Measurements from ENCODE around the gene ASAP3. TPM values are rescaled to one million over a fixed set of nuclear protein-coding genes. Genes with fewer than 3 reads are reported as not detected.

The ASAP3 gene
- total RNA-seq, 1 donor from 2014 or later, result 33.5 TPM

- no peaks in the 10 kb centered on the region for H3K9me3 ChIP-seq (ENCODE audit: insufficient read depth, low read depth, low read length)
- no peaks in the 10 kb centered on the region for H3K9me3 Mint-ChIP-seq (ENCODE audit: unreplicated experiment)
- H4K20me1 ChIP-seq (ENCODE audit: insufficient read depth, low read length), result peaks cover 59% of the 10 kb centered on the region
- H3K27ac ChIP-seq (ENCODE audit: low read depth, low read length), result no peak overlapping the region
- no peak overlapping the region for H2AFZ ChIP-seq (ENCODE audit: low read depth, low read length)
- H3K79me2 ChIP-seq (ENCODE audit: insufficient read depth, low read length), result peaks cover 10% of the 10 kb centered on the region
- H3K27ac Mint-ChIP-seq (ENCODE audit: unreplicated experiment), result no peak overlapping the region
- H3K4me2 ChIP-seq (ENCODE audit: low read length), result no peak overlapping the region
- H3K27me3 Mint-ChIP-seq (ENCODE audit: low read depth, unreplicated experiment), result no peaks in the 10 kb centered on the region
- no peaks in the 10 kb centered on the region for H3K36me3 ChIP-seq (ENCODE audit: insufficient read depth, low read length)
- H3K4me3 Mint-ChIP-seq (ENCODE audit: unreplicated experiment), result no peak overlapping the region
- no peak overlapping the region for H3K4me3 ChIP-seq (ENCODE audit: insufficient read depth, low read depth, low read length)
- H3K36me3 Mint-ChIP-seq (ENCODE audit: low read depth, unreplicated experiment), result peaks cover 13% of the 10 kb centered on the region
- FAIRE-seq (no peak), DNase-seq (ENCODE audit: low read depth) (no peak)
- no peaks in the 10 kb centered on the region for H3K27me3 ChIP-seq (ENCODE audit: insufficient read depth, low read length)
- peaks cover 36% of the 10 kb centered on the region for H3K4me1 Mint-ChIP-seq (ENCODE audit: low read depth, unreplicated experiment)
- no peak overlapping the region for H3K9ac ChIP-seq (ENCODE audit: low read length)
- TF ChIP-seq, protein P1, sequence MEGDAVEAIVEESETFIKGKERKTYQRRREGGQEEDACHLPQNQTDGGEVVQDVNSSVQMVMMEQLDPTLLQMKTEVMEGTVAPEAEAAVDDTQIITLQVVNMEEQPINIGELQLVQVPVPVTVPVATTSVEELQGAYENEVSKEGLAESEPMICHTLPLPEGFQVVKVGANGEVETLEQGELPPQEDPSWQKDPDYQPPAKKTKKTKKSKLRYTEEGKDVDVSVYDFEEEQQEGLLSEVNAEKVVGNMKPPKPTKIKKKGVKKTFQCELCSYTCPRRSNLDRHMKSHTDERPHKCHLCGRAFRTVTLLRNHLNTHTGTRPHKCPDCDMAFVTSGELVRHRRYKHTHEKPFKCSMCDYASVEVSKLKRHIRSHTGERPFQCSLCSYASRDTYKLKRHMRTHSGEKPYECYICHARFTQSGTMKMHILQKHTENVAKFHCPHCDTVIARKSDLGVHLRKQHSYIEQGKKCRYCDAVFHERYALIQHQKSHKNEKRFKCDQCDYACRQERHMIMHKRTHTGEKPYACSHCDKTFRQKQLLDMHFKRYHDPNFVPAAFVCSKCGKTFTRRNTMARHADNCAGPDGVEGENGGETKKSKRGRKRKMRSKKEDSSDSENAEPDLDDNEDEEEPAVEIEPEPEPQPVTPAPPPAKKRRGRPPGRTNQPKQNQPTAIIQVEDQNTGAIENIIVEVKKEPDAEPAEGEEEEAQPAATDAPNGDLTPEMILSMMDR (IDR thresholded peaks at IDR 0.05; ENCODE audit: insufficient read depth, low read depth, low read length), result no peak
- no peak for TF ChIP-seq EZH2 (IDR thresholded peaks at IDR 0.05; ENCODE audit: insufficient read depth, low read length)
- H3K4me1 ChIP-seq (ENCODE audit: insufficient read depth, low read length), result peaks cover 15% of the 10 kb centered on the region
Observed at GRCh38 chr1:23477359-23478144, 6.4 kb downstream of the ASAP3 start.

- TF ChIP-seq, protein P1 (IDR thresholded peaks at IDR 0.05; ENCODE audit: insufficient read depth, low read depth, low read length), result no peak
- no peak for TF ChIP-seq EZH2 (IDR thresholded peaks at IDR 0.05; ENCODE audit: insufficient read depth, low read length)
- Histone ChIP-seq H3K9me3 (ENCODE audit: insufficient read depth, low read depth, low read length) (no peaks in the 10 kb centered on the region), H3K4me3 (ENCODE audit: insufficient read depth, low read depth, low read length) (no peak overlapping the region), H3K4me2 (ENCODE audit: low read length) (peak overlapping the region; percentile 35), H4K20me1 (ENCODE audit: insufficient read depth, low read length) (peaks cover 63% of the 10 kb centered on the region), H3K27ac (ENCODE audit: low read depth, low read length) (peak overlapping the region; percentile 48), H2AFZ (ENCODE audit: low read depth, low read length) (no peak overlapping the region), H3K36me3 (ENCODE audit: insufficient read depth, low read length) (no peaks in the 10 kb centered on the region), H3K27me3 (ENCODE audit: insufficient read depth, low read length) (no peaks in the 10 kb centered on the region), H3K79me2 (ENCODE audit: insufficient read depth, low read length) (peaks cover 2% of the 10 kb centered on the region), H3K4me1 (ENCODE audit: insufficient read depth, low read length) (peaks cover 15% of the 10 kb centered on the region), H3K9ac (ENCODE audit: low read length) (no peak overlapping the region)
- Mint-ChIP-seq H3K4me3 (ENCODE audit: unreplicated experiment) (no peak overlapping the region), H3K27ac (ENCODE audit: unreplicated experiment) (peak overlapping the region; percentile 48), H3K9me3 (ENCODE audit: unreplicated experiment) (no peaks in the 10 kb centered on the region), H3K4me1 (ENCODE audit: low read depth, unreplicated experiment) (peaks cover 41% of the 10 kb centered on the region), H3K27me3 (ENCODE audit: low read depth, unreplicated experiment) (no peaks in the 10 kb centered on the region), H3K36me3 (ENCODE audit: low read depth, unreplicated experiment) (peaks cover 14% of the 10 kb centered on the region)
- peak; percentile 73 for DNase-seq (ENCODE audit: low read depth)
- FAIRE-seq, result no peak
Observed at GRCh38 chr1:23475641-23476040, 8.3 kb downstream of the ASAP3 start.

DNA sequence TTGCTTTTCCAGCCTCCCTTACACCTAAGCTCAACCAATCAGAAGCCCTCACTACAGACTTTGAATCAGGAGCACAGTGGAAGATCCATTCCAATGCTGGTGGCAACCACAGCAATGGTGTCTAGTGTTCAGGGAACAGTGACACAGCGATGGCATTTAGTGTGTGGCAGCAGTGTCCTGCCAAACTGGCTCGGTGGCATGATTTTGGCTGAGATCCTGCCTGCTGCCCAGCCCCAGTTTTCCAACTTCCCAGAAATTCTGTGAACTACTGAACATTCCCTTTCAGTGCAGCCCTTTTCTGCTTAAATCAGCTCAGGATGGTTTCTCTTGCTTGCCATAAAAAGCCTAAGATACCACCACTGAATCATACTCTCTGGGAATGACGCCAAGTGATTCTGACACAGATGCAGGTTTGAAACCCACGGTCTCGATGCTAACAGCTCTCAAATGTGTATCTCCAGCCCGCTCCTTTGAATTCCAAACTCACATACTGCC, 8.8 kb downstream of the ASAP3 start:
- Histone ChIP-seq H2AFZ (ENCODE audit: low read depth, low read length) (no peak overlapping the region), H3K36me3 (ENCODE audit: insufficient read depth, low read length) (no peaks in the 10 kb centered on the region), H3K9ac (ENCODE audit: low read length) (peak overlapping the region; percentile 0), H3K4me2 (ENCODE audit: low read length) (peak overlapping the region; percentile 35), H3K27me3 (ENCODE audit: insufficient read depth, low read length) (no peaks in the 10 kb centered on the region), H3K4me1 (ENCODE audit: insufficient read depth, low read length) (peaks cover 15% of the 10 kb centered on the region), H3K4me3 (ENCODE audit: insufficient read depth, low read depth, low read length) (no peak overlapping the region), H3K9me3 (ENCODE audit: insufficient read depth, low read depth, low read length) (no peaks in the 10 kb centered on the region), H4K20me1 (ENCODE audit: insufficient read depth, low read length) (peaks cover 62% of the 10 kb centered on the region), H3K79me2 (ENCODE audit: insufficient read depth, low read length) (no peaks in the 10 kb centered on the region), H3K27ac (ENCODE audit: low read depth, low read length) (peak overlapping the region; percentile 48)
- peak; percentile 65 for FAIRE-seq
- TF ChIP-seq, protein P1 (IDR thresholded peaks at IDR 0.05; ENCODE audit: insufficient read depth, low read depth, low read length), result no peak
- no peak for TF ChIP-seq EZH2 (IDR thresholded peaks at IDR 0.05; ENCODE audit: insufficient read depth, low read length)
- DNase-seq (ENCODE audit: low read depth), result peak; percentile 95
- Mint-ChIP-seq H3K27ac (ENCODE audit: unreplicated experiment) (peak overlapping the region; percentile 48), H3K27me3 (ENCODE audit: low read depth, unreplicated experiment) (no peaks in the 10 kb centered on the region), H3K36me3 (ENCODE audit: low read depth, unreplicated experiment) (peaks cover 14% of the 10 kb centered on the region), H3K4me3 (ENCODE audit: unreplicated experiment) (no peak overlapping the region), H3K4me1 (ENCODE audit: low read depth, unreplicated experiment) (peaks cover 41% of the 10 kb centered on the region), H3K9me3 (ENCODE audit: unreplicated experiment) (no peaks in the 10 kb centered on the region)
